Measurements from ENCODE around the gene HSD17B7.

Gene HSD17B7

DNA sequence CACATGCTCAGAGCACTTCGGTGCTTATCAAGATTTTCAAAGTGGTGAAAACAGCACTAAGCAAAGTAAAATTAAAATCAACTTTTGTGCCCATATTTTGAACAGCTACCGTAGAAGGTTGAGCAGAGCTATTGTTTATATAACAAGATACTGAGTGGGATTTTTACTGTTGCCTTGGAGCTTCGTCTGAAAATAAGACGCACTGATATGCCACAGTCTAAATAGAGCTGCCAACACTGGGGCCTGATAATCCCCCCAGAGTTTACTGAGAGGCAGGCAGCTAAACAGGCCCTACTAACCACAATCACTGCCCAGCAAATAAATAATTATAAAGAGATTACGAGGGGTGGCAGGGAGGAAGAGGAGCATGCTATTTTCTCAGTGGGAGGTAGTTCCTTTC, 71.1 kb downstream of the HSD17B7 start:
- no peak for DNase-seq
